ENCODE data around the gene EXD3.
"Not testable (repeated sequence)": the region's sequence is repeated elsewhere in the genome, so short reads cannot be mapped to it uniquely, and the experiment has no call there.

The EXD3 gene

GRCh38 chr9:137422604-137423513, at the start of gene EXD3, which contains the start of gene NOXA1:
EXD3 (minus strand) TSS chr9:137423162; CDS start chr9:137395357, 27,805 bp downstream.
NOXA1 (plus strand) TSS chr9:137423393; CDS start chr9:137423530, 137 bp downstream.
- DNase-seq (ENCODE audit: low read depth) = peak; percentile 46

GRCh38 chr9:137470785-137471184, 47.8 kb upstream of the EXD3 start:
- no peak for DNase-seq (ENCODE audit: low read depth)

GRCh38 chr9:137467896-137468295, 44.9 kb upstream of the EXD3 start:
- no peak for DNase-seq (ENCODE audit: low read depth)

GRCh38 chr9:137467161-137467581, 44.2 kb upstream of the EXD3 start:
- DNase-seq (ENCODE audit: low read depth) = no peak

GRCh38 chr9:137466389-137467085, 43.6 kb upstream of the EXD3 start:
- not testable (repeated sequence) for DNase-seq (ENCODE audit: low read depth)

- no peak for DNase-seq (ENCODE audit: low read depth)
Measured at GRCh38 chr9:137465720-137466388, 42.9 kb upstream of the EXD3 start.

GRCh38 chr9:137465000-137465719, 42.2 kb upstream of the EXD3 start:
- DNase-seq (ENCODE audit: low read depth) = no peak

- DNase-seq (ENCODE audit: low read depth) = no peak
Measured at GRCh38 chr9:137464291-137464999, 41.5 kb upstream of the EXD3 start.

GRCh38 chr9:137463931-137464290, 40.9 kb upstream of the EXD3 start:
- no peak for DNase-seq (ENCODE audit: low read depth)

- DNase-seq (ENCODE audit: low read depth) = no peak
Measured at GRCh38 chr9:137462986-137463930, 40.3 kb upstream of the EXD3 start.

- no peak for DNase-seq (ENCODE audit: low read depth)
Measured at GRCh38 chr9:137462396-137462985, 39.5 kb upstream of the EXD3 start.

- no peak for DNase-seq (ENCODE audit: low read depth)
Measured at GRCh38 chr9:137461663-137462395, 38.9 kb upstream of the EXD3 start.

- DNase-seq (ENCODE audit: low read depth) = no peak
Measured at GRCh38 chr9:137461316-137461662, 38.3 kb upstream of the EXD3 start.

- DNase-seq (ENCODE audit: low read depth) = no peak
Measured at GRCh38 chr9:137460363-137461315, 37.7 kb upstream of the EXD3 start.

GRCh38 chr9:137459601-137460362, 36.8 kb upstream of the EXD3 start:
- no peak for DNase-seq (ENCODE audit: low read depth)

- DNase-seq (ENCODE audit: low read depth) = peak; percentile 36
Measured at GRCh38 chr9:137459152-137459600, 36.2 kb upstream of the EXD3 start, which contains the start of gene NSMF. NSMF (minus strand) TSS chr9:137459334; CDS start chr9:137459102, 232 bp downstream.
